T-helper 17 cell (primary cell): ENCODE measurements around the gene GPD2. TPM values are rescaled to one million over a fixed set of nuclear protein-coding genes. Genes with fewer than 3 reads are reported as not detected.

Source experiments
- ATAC-seq: fragments of 150-1000 bp; cut with Tn5 transposase; 2 replicates; pipeline ENCODE4 v1.10.0; 2021; ENCODE audit warnings: mild to moderate bottlenecking, moderate library complexity
- DNase-seq, 3 donors: peaks; one replicate each; pipeline versions ENCODE4 v3.0.0 to v3.0.0-alpha.2; 2020 to 2021
- H3K9me3 ChIP-seq: one replicate; pipeline ENCODE4 v1.7.0; 2013; ENCODE audit warnings: low read length, mild to moderate bottlenecking; ENCODE audit not compliant: control insufficient read depth, poor library complexity, severe bottlenecking
- H3K27ac Mint-ChIP-seq: one replicate; pipeline ENCODE4 v1.8.0; 2022; ENCODE audit warnings: mild to moderate bottlenecking, moderate library complexity, mixed read lengths
- H3K27me3 Mint-ChIP-seq: one replicate; pipeline ENCODE4 v1.8.0; 2022; ENCODE audit warnings: mixed read lengths
- H3K36me3 Mint-ChIP-seq: one replicate; pipeline ENCODE4 v1.8.0; 2022; ENCODE audit warnings: low read depth, mixed read lengths
- H3K4me1 Mint-ChIP-seq: one replicate; pipeline ENCODE4 v1.8.0; 2022; ENCODE audit warnings: mild to moderate bottlenecking, mixed read lengths
- H3K4me3 Mint-ChIP-seq: one replicate; pipeline ENCODE4 v1.8.0; 2022; ENCODE audit warnings: mild to moderate bottlenecking, moderate library complexity, mixed read lengths
- total RNA-seq, 4 donors: library from RNA in 2 of 4; stranded (reverse) in 2 of 4; gene quantifications; one replicate each; pipeline ENCODE4 v1.2.3 and lab custom pipeline; 2022 to 2026

The GPD2 gene
- total RNA-seq (10 to 100 TPM in 1 of 2 donors, 1 to 10 TPM in 1; 9.8 to 12.7 TPM), total RNA-seq (lab: John Stamatoyannopoulos, UW) (21.6 to 24.9 reads per million in 2 donors)

- Mint-ChIP-seq H3K27ac (peak within 1 kb of the TSS; percentile 93), H3K4me3 (peak within 1 kb of the TSS; percentile 97), H3K4me1 (peaks cover 24% of the 10 kb centered on the region), H3K27me3 (no peaks in the 10 kb centered on the region), H3K36me3 (peaks cover 2% of the 10 kb centered on the region)
- peak; percentile 38 to 59 (median 54) for DNase-seq
- peak; percentile 72 for ATAC-seq
- no peaks in the 10 kb centered on the region for H3K9me3 ChIP-seq
Measured at GRCh38 chr2:156435718-156436496, at the start of gene GPD2. Gene GPD2, plus strand, starts transcription at chr2:156436379. Its CDS starts 39,727 bp downstream, at chr2:156476106.

- no peaks in the 10 kb centered on the region for H3K9me3 ChIP-seq
- Mint-ChIP-seq H3K27me3 (peaks cover 7% of the 10 kb centered on the region), H3K27ac (no peak overlapping the region), H3K4me3 (no peak overlapping the region), H3K36me3 (peaks cover 2% of the 10 kb centered on the region), H3K4me1 (peaks cover 2% of the 10 kb centered on the region)
- DNase-seq = no peak
- ATAC-seq = no peak
Measured at GRCh38 chr2:156394033-156394741, 42.0 kb upstream of the GPD2 start.

GRCh38 chr2:156396126-156396525 lies 40.1 kb upstream of the GPD2 start:
- Mint-ChIP-seq H3K27me3 (peaks cover 6% of the 10 kb centered on the region), H3K36me3 (peaks cover 3% of the 10 kb centered on the region), H3K4me3 (no peak overlapping the region), H3K27ac (no peak overlapping the region), H3K4me1 (peaks cover 15% of the 10 kb centered on the region)
- no peaks in the 10 kb centered on the region for H3K9me3 ChIP-seq
- DNase-seq (no peak), ATAC-seq (no peak)

GRCh38 chr2:156397229-156397628 lies 39.0 kb upstream of the GPD2 start:
- Mint-ChIP-seq H3K4me3 (no peak overlapping the region), H3K27ac (no peak overlapping the region)

GRCh38 chr2:156398176-156398575 lies 38.0 kb upstream of the GPD2 start:
- H3K4me1 Mint-ChIP-seq = peaks cover 13% of the 10 kb centered on the region
- H3K4me3 Mint-ChIP-seq = no peak overlapping the region
- ATAC-seq = no peak
- no peaks in the 10 kb centered on the region for H3K27me3 Mint-ChIP-seq
- H3K36me3 Mint-ChIP-seq = peaks cover 3% of the 10 kb centered on the region
- H3K9me3 ChIP-seq = no peaks in the 10 kb centered on the region
- no peak for DNase-seq
- no peak overlapping the region for H3K27ac Mint-ChIP-seq

More at GRCh38 chr2:156397229-156397628, 39.0 kb upstream of the GPD2 start:
- Mint-ChIP-seq H3K36me3 (peaks cover 3% of the 10 kb centered on the region), H3K4me1 (peaks cover 13% of the 10 kb centered on the region), H3K27me3 (no peaks in the 10 kb centered on the region)
- ATAC-seq (no peak), DNase-seq (no peak)
- H3K9me3 ChIP-seq = no peaks in the 10 kb centered on the region

GRCh38 chr2:156399224-156399949 lies 36.8 kb upstream of the GPD2 start:
- H3K27me3 Mint-ChIP-seq = no peaks in the 10 kb centered on the region
- DNase-seq = no peak
- H3K27ac Mint-ChIP-seq = peak overlapping the region; percentile 98
- no peak for ATAC-seq
- H3K36me3 Mint-ChIP-seq = peaks cover 3% of the 10 kb centered on the region
- H3K9me3 ChIP-seq = no peaks in the 10 kb centered on the region
- peak overlapping the region; percentile 89 for H3K4me3 Mint-ChIP-seq
- peaks cover 13% of the 10 kb centered on the region for H3K4me1 Mint-ChIP-seq

GRCh38 chr2:156399950-156400705 lies 36.1 kb upstream of the GPD2 start:
- ATAC-seq (peak; percentile 54), DNase-seq (peak in 1 of 3 donors; percentile 27)
- peaks cover 13% of the 10 kb centered on the region for H3K4me1 Mint-ChIP-seq
- H3K27ac Mint-ChIP-seq = peak overlapping the region; percentile 98
- H3K27me3 Mint-ChIP-seq = peaks cover 4% of the 10 kb centered on the region
- no peaks in the 10 kb centered on the region for H3K9me3 ChIP-seq
- peak overlapping the region; percentile 89 for H3K4me3 Mint-ChIP-seq
- H3K36me3 Mint-ChIP-seq = peaks cover 3% of the 10 kb centered on the region

- ATAC-seq (peak; percentile 84), DNase-seq (peak; percentile 61 to 68 (median 63))
- Mint-ChIP-seq H3K4me3 (peak overlapping the region; percentile 89), H3K27me3 (peaks cover 7% of the 10 kb centered on the region), H3K27ac (peak overlapping the region; percentile 98), H3K36me3 (peaks cover 3% of the 10 kb centered on the region), H3K4me1 (peaks cover 13% of the 10 kb centered on the region)
- H3K9me3 ChIP-seq = no peaks in the 10 kb centered on the region
Measured at GRCh38 chr2:156400706-156401678, 35.2 kb upstream of the GPD2 start.

GRCh38 chr2:156401861-156402260 lies 34.3 kb upstream of the GPD2 start:
- peak overlapping the region; percentile 98 for H3K27ac Mint-ChIP-seq
- ATAC-seq (no peak), DNase-seq (no peak)
- peak overlapping the region; percentile 7 for H3K4me3 Mint-ChIP-seq
- peaks cover 7% of the 10 kb centered on the region for H3K27me3 Mint-ChIP-seq
- H3K4me1 Mint-ChIP-seq = peaks cover 17% of the 10 kb centered on the region
- no peaks in the 10 kb centered on the region for H3K9me3 ChIP-seq
- H3K36me3 Mint-ChIP-seq = peaks cover 3% of the 10 kb centered on the region

- Mint-ChIP-seq H3K4me3 (no peak overlapping the region), H3K36me3 (peaks cover 3% of the 10 kb centered on the region), H3K4me1 (peaks cover 9% of the 10 kb centered on the region), H3K27ac (no peak overlapping the region), H3K27me3 (peaks cover 23% of the 10 kb centered on the region)
- DNase-seq (no peak), ATAC-seq (no peak)
- H3K9me3 ChIP-seq = no peaks in the 10 kb centered on the region
Measured at GRCh38 chr2:156405586-156405985, 30.6 kb upstream of the GPD2 start.

- peaks cover 2% of the 10 kb centered on the region for H3K4me1 Mint-ChIP-seq
- no peaks in the 10 kb centered on the region for H3K36me3 Mint-ChIP-seq
- peaks cover 27% of the 10 kb centered on the region for H3K27me3 Mint-ChIP-seq
- DNase-seq (no peak), ATAC-seq (no peak)
- no peak overlapping the region for H3K27ac Mint-ChIP-seq
- no peak overlapping the region for H3K4me3 Mint-ChIP-seq
- H3K9me3 ChIP-seq = no peaks in the 10 kb centered on the region
Measured at GRCh38 chr2:156411835-156412234, 24.3 kb upstream of the GPD2 start.

- Mint-ChIP-seq H3K27ac (no peak overlapping the region), H3K4me3 (no peak overlapping the region), H3K27me3 (peaks cover 34% of the 10 kb centered on the region), H3K36me3 (peaks cover 2% of the 10 kb centered on the region), H3K4me1 (peaks cover 2% of the 10 kb centered on the region)
- ATAC-seq = no peak
- DNase-seq = no peak
- no peaks in the 10 kb centered on the region for H3K9me3 ChIP-seq
Measured at GRCh38 chr2:156421851-156422250, 14.3 kb upstream of the GPD2 start.
